ENCODE measurements around the gene IL25.

Gene IL25

DNA sequence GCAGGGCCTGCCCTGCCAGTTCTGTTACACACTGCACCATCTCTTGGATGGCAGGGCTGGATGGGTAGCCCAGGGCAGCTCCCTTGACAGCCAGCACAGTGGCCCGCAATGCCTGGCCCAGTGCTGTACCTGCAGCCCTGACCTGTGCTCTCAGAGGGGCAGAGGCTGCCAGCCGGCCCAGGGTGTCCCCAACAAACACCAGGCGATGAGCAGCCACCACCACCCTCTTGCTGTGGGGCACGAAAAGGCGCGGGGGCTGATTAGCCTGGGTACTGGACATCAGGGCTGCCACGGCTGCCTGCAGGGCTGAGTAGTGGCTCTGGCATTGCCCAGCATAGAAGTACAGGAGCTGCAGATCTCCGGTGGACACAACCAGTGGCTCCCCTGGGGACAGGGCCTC is 15.3 kb upstream of the IL25 start:
- no peak overlapping the region for H2AFZ ChIP-seq (ENCODE audit: low read depth)
- H3K36me3 ChIP-seq (ENCODE audit: insufficient read depth), result no peaks in the 10 kb centered on the region
- no peak overlapping the region for H3K4me2 ChIP-seq
- H3K27me3 ChIP-seq (ENCODE audit: insufficient read depth, low read depth), result no peaks in the 10 kb centered on the region
- no peak for TF ChIP-seq CTCF (conservative IDR thresholded peaks at IDR 0.05; ENCODE audit: low read depth, low read length)
- H4K20me1 ChIP-seq (ENCODE audit: insufficient read depth), result no peaks in the 10 kb centered on the region
- no peak overlapping the region for H3K4me3 ChIP-seq (IDR thresholded peaks at IDR 0.05; ENCODE audit: insufficient read depth, low read depth, low read length)
- H3K4me1 ChIP-seq (ENCODE audit: low read depth, poor library complexity, severe bottlenecking), result no peaks in the 10 kb centered on the region
- H3K79me2 ChIP-seq (ENCODE audit: insufficient read depth, low read depth), result no peaks in the 10 kb centered on the region
- no peak overlapping the region for H3K27ac ChIP-seq
- no peak overlapping the region for H3K9ac ChIP-seq

DNA sequence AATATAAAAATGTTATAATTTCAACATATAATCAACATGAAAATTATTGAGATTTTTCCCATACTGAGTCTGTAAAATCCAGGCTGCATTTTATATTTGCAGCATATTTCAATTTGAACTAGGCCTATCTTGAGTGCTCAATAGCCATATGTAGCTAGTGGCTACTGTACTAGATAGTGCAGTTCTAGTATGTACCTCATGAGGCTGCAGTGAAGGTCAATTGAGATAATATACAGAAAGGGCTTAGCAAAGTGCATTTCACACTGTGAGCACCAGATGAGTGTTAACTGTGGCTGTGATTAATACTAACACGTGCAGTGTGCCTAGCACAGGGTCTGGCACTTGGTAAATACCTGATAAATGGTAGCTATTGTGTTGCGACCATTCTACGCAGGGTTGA is 14.6 kb upstream of the IL25 start:
- no peaks in the 10 kb centered on the region for H4K20me1 ChIP-seq (ENCODE audit: insufficient read depth)
- TF ChIP-seq CTCF (conservative IDR thresholded peaks at IDR 0.05; ENCODE audit: low read depth, low read length), result no peak
- no peak overlapping the region for H3K4me3 ChIP-seq (IDR thresholded peaks at IDR 0.05; ENCODE audit: insufficient read depth, low read depth, low read length)
- no peaks in the 10 kb centered on the region for H3K36me3 ChIP-seq (ENCODE audit: insufficient read depth)
- H3K27me3 ChIP-seq (ENCODE audit: insufficient read depth, low read depth), result no peaks in the 10 kb centered on the region
- no peaks in the 10 kb centered on the region for H3K4me1 ChIP-seq (ENCODE audit: low read depth, poor library complexity, severe bottlenecking)
- no peak overlapping the region for H3K27ac ChIP-seq
- H2AFZ ChIP-seq (ENCODE audit: low read depth), result no peak overlapping the region
- no peak overlapping the region for H3K4me2 ChIP-seq
- no peaks in the 10 kb centered on the region for H3K79me2 ChIP-seq (ENCODE audit: insufficient read depth, low read depth)
- H3K9ac ChIP-seq, result no peak overlapping the region

DNA sequence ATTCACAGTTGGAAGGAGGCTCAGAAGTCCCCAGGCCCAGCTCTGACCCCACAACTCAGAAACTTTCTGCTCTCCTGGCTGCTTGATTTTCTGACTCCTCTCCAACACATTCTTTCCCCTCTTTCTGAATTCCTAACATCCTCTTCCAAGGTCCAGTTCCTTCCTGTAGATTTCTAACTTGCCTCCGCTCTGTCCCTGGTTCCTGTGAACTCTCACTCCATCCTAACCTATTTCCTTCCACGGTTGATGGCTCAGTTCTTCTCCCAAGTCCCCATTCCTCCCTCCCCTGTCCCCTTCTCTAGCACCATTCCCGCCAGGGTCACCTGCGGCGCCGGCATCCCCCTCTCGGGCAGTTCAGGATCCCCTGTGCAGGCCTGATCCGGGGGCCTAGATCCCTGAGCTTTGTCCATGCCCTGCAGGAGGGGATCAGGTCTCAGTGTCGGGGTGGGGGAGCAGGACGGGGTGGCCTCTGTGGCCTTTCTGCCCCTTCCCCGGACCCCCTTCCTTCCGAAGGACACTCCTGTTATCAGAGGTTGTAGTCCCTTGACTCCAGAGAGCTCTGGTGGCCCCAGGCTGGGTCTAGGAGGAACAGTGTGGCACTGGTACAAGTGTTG is 13.9 kb upstream of the IL25 start:
- TF ChIP-seq CTCF (conservative IDR thresholded peaks at IDR 0.05; ENCODE audit: low read depth, low read length), result no peak
- no peak overlapping the region for H3K9ac ChIP-seq
- H3K4me1 ChIP-seq (ENCODE audit: low read depth, poor library complexity, severe bottlenecking), result no peaks in the 10 kb centered on the region
- H3K4me3 ChIP-seq (IDR thresholded peaks at IDR 0.05; ENCODE audit: insufficient read depth, low read depth, low read length), result no peak overlapping the region
- H2AFZ ChIP-seq (ENCODE audit: low read depth), result no peak overlapping the region
- no peaks in the 10 kb centered on the region for H4K20me1 ChIP-seq (ENCODE audit: insufficient read depth)
- H3K36me3 ChIP-seq (ENCODE audit: insufficient read depth), result no peaks in the 10 kb centered on the region
- no peak overlapping the region for H3K27ac ChIP-seq
- no peaks in the 10 kb centered on the region for H3K79me2 ChIP-seq (ENCODE audit: insufficient read depth, low read depth)
- no peak overlapping the region for H3K4me2 ChIP-seq
- H3K27me3 ChIP-seq (ENCODE audit: insufficient read depth, low read depth), result no peaks in the 10 kb centered on the region

GRCh38 chr14:23359167-23359626 is 13.4 kb upstream of the IL25 start:
- Histone ChIP-seq H4K20me1 (ENCODE audit: insufficient read depth) (no peaks in the 10 kb centered on the region), H3K36me3 (ENCODE audit: insufficient read depth) (no peaks in the 10 kb centered on the region), H3K27ac (no peak overlapping the region), H2AFZ (ENCODE audit: low read depth) (no peak overlapping the region), H3K4me1 (ENCODE audit: low read depth, poor library complexity, severe bottlenecking) (no peaks in the 10 kb centered on the region), H3K9ac (no peak overlapping the region), H3K27me3 (ENCODE audit: insufficient read depth, low read depth) (no peaks in the 10 kb centered on the region), H3K4me3 (IDR thresholded peaks at IDR 0.05; ENCODE audit: insufficient read depth, low read depth, low read length) (no peak overlapping the region), H3K4me2 (no peak overlapping the region), H3K79me2 (ENCODE audit: insufficient read depth, low read depth) (no peaks in the 10 kb centered on the region)
- TF ChIP-seq CTCF (conservative IDR thresholded peaks at IDR 0.05; ENCODE audit: low read depth, low read length), result no peak
